ENCODE measurements around the gene MOB3B. TPM values are rescaled to one million over a fixed set of nuclear protein-coding genes. Genes with fewer than 3 reads are reported as not detected.

The MOB3B gene
- total RNA-seq, 3 donors from 2014 or later, result 12.8 to 19.3 (median 13.1) TPM

- no peak for TF ChIP-seq CTCF (IDR thresholded peaks at IDR 0.05)
- no peak for TF ChIP-seq POLR2AphosphoS5 (IDR thresholded peaks at IDR 0.05)
- no peak for TF ChIP-seq POLR2A (IDR thresholded peaks at IDR 0.05)
- intact Hi-C loops (cut with DNase I; ENCODE audit: low total_unique reads), result no loop called here
- H3K36me3 ChIP-seq, result no peaks in the 10 kb centered on the region
- no peaks in the 10 kb centered on the region for H3K9me3 ChIP-seq
- H3K27me3 ChIP-seq, result no peaks in the 10 kb centered on the region
- H3K27ac ChIP-seq, result peak overlapping the region; percentile 79 to 89
- no peak overlapping the region for H3K4me3 ChIP-seq
- DNase-seq (ENCODE audit: low spot score in 2 of 2), result no peak
- peaks cover 6 to 29% of the 10 kb centered on the region in 2 donors for H3K4me1 ChIP-seq
Measured at GRCh38 chr9:27430750-27431535, 98.7 kb downstream of the MOB3B start.

GRCh38 chr9:27429917-27430316 is 99.7 kb downstream of the MOB3B start:
- Histone ChIP-seq H3K27ac (peak overlapping the region; percentile 32 to 79), H3K4me1 (peaks cover 6 to 29% of the 10 kb centered on the region in 2 donors), H3K36me3 (no peaks in the 10 kb centered on the region), H3K9me3 (no peaks in the 10 kb centered on the region), H3K27me3 (no peaks in the 10 kb centered on the region), H3K4me3 (no peak overlapping the region)
- intact Hi-C loops (cut with DNase I; ENCODE audit: low total_unique reads), result no loop called here
- DNase-seq (ENCODE audit: low spot score in 2 of 2), result no peak
- no peak for TF ChIP-seq CTCF (IDR thresholded peaks at IDR 0.05)
- TF ChIP-seq POLR2A (IDR thresholded peaks at IDR 0.05), result no peak
- no peak for TF ChIP-seq POLR2AphosphoS5 (IDR thresholded peaks at IDR 0.05)

- intact Hi-C loops (cut with DNase I; ENCODE audit: low total_unique reads), result no loop called here
- Histone ChIP-seq H3K27ac (peak overlapping the region; percentile 49 to 79), H3K9me3 (no peaks in the 10 kb centered on the region), H3K27me3 (no peaks in the 10 kb centered on the region), H3K36me3 (no peaks in the 10 kb centered on the region), H3K4me1 (peaks cover 6 to 29% of the 10 kb centered on the region in 2 donors), H3K4me3 (no peak overlapping the region)
- no peak for TF ChIP-seq POLR2AphosphoS5 (IDR thresholded peaks at IDR 0.05)
- no peak for TF ChIP-seq CTCF (IDR thresholded peaks at IDR 0.05)
- TF ChIP-seq POLR2A (IDR thresholded peaks at IDR 0.05), result no peak
- DNase-seq (ENCODE audit: low spot score in 2 of 2), result no peak
Measured at GRCh38 chr9:27429436-27429835, 100.2 kb downstream of the MOB3B start.

GRCh38 chr9:27428551-27428950 is 101.1 kb downstream of the MOB3B start:
- peaks cover 6 to 29% of the 10 kb centered on the region in 2 donors for H3K4me1 ChIP-seq

More at GRCh38 chr9:27428551-27428950, 101.1 kb downstream of the MOB3B start:
- Histone ChIP-seq H3K4me3 (no peak overlapping the region), H3K9me3 (no peaks in the 10 kb centered on the region), H3K36me3 (no peaks in the 10 kb centered on the region), H3K27ac (peak overlapping the region; percentile 49 to 79), H3K27me3 (no peaks in the 10 kb centered on the region)
- no peak for TF ChIP-seq CTCF (IDR thresholded peaks at IDR 0.05)
- intact Hi-C loops (cut with DNase I; ENCODE audit: low total_unique reads), result no loop called here
- no peak for DNase-seq (ENCODE audit: low spot score in 2 of 2)
